Caco-2 (cell line): ENCODE results near the gene XPC. TPM values are rescaled to one million over a fixed set of nuclear protein-coding genes. Genes with fewer than 3 reads are reported as not detected.

Source experiments
- BruUV-seq: library from RNA; stranded (reverse); fragments of 400-500 nt; replicated peaks from 2 replicates; lab custom pipeline; 2021; lab: Mats Ljungman, UMichigan
- CTCF ChIA-PET: fragments of 300-600 bp; sonication (Branson Sonifier 250); formaldehyde crosslinking; loops from one replicate; lab custom pipeline; 2022; ENCODE audit warnings: antibody characterized with exemption; lab: Charles Lee
- POLR2A ChIA-PET: fragments of 300-600 bp; sonication (Branson Sonifier 250); formaldehyde crosslinking; loops from one replicate; lab custom pipeline; 2022; ENCODE audit warnings: antibody characterized with exemption; lab: Charles Lee
- DNase-seq, 2 experiments: peaks; one replicate each; pipeline versions ENCODE4 v3.0.0 to v3.0.0-alpha.2; 2020 to 2022
- H3K27me3 ChIP-seq: replicated peaks from 2 replicates; pipeline ENCODE4 v1.6.0; 2011; ENCODE audit warnings: low read length; ENCODE audit not compliant: control insufficient read depth, insufficient read depth
- H3K36me3 ChIP-seq: 2 replicates; pipeline ENCODE4 v1.5.1; 2011; ENCODE audit warnings: low read length; ENCODE audit not compliant: control insufficient read depth, insufficient read depth
- H3K4me1 ChIP-seq: fragments of 250-450 bp; sonication (Bioruptor Pico); 2 replicates; pipeline ENCODE4 v1.5.1; 2020; ENCODE audit warnings: mild to moderate bottlenecking
- H3K4me3 ChIP-seq: 2 replicates; pipeline ENCODE4 v1.5.1; 2011; ENCODE audit warnings: low read depth, mild to moderate bottlenecking, control low read depth, low read length
- H3K9me3 ChIP-seq: fragments of 250-450 bp; sonication (Bioruptor Pico); 2 replicates; pipeline ENCODE4 v1.5.1; 2020; ENCODE audit warnings: mild to moderate bottlenecking, moderate library complexity
- H3K27ac Mint-ChIP-seq: one replicate; pipeline ENCODE4 v1.8.0; 2022; ENCODE audit warnings: mixed read lengths; ENCODE audit not compliant: unreplicated experiment
- H3K27me3 Mint-ChIP-seq: one replicate; pipeline ENCODE4 v1.8.0; 2022; ENCODE audit warnings: mixed read lengths; ENCODE audit not compliant: insufficient read depth, unreplicated experiment
- H3K36me3 Mint-ChIP-seq: one replicate; pipeline ENCODE4 v1.8.0; 2022; ENCODE audit warnings: mild to moderate bottlenecking, mixed read lengths; ENCODE audit not compliant: insufficient read depth, unreplicated experiment
- H3K4me1 Mint-ChIP-seq: one replicate; pipeline ENCODE4 v1.8.0; 2022; ENCODE audit warnings: low read depth, mixed read lengths; ENCODE audit not compliant: unreplicated experiment
- H3K4me3 Mint-ChIP-seq: one replicate; pipeline ENCODE4 v1.8.0; 2022; ENCODE audit warnings: mild to moderate bottlenecking, moderate library complexity, mixed read lengths; ENCODE audit not compliant: unreplicated experiment
- H3K9me3 Mint-ChIP-seq: one replicate; pipeline ENCODE4 v1.8.0; 2022; ENCODE audit warnings: mixed read lengths; ENCODE audit not compliant: unreplicated experiment
- intact Hi-C: fragments of 100-400 bp; cut with micrococcal nuclease; formaldehyde crosslinking; loops from one replicate; pipeline ENCODE4 v1.10.0; 2022; ENCODE audit not compliant: unreplicated experiment
- total RNA-seq: library from RNA; stranded (reverse); gene quantifications from 2 replicates; pipeline ENCODE4 v1.2.3, GENCODE V29; 2022
- TF ChIP-seq, protein P1 (sequence below), 2 experiments: fragments of 200-600 bp in 1 of 2; IDR thresholded peaks; 1 replicate in 1 of 2; 2 replicates in 1 of 2; pipeline versions ENCODE4 v1.5.1 to v1.8.0; 2011 to 2022; ENCODE audit warnings: antibody characterized with exemption in 1 of 2, control low read depth in 1 of 2, inconsistent platforms in 1 of 2, low read depth in 1 of 2, low read length in 1 of 2, mild to moderate bottlenecking in 1 of 2, moderate library complexity in 1 of 2; ENCODE audit not compliant: insufficient read depth in 1 of 2, severe bottlenecking in 1 of 2, unreplicated experiment in 1 of 2

The XPC gene
- total RNA-seq, 1 experiment from 2014 or later, result 31.0 TPM

DNA sequence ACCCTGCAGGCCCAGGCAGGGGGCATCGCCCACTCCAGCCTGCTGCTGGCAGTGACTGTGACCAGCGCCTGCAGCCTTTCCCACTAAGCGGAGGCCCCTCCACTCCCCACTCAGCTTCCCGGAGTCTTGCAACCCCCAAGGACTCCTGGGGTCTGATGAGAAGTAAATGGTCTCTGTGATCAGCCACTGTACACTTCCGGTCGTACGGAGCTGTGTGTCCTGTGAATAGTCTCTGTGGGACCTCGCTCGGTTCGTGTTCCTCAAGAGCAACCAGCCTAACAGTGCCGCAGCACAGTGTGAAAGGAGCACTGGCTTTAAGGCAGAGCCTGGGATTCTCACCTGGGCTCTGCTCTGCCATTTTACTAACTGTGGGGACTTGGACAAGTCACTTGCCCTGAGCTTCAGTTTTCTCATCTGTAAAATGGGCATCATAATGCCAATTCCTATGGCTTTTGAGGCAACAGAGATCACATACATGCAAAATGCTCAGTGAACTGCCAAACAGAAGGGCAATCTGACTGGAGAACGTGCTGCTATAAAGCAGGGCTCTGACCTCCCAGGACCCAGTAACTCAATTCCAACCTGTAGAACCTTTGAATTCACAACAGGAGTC is 26.8 kb downstream of the XPC start:
- Mint-ChIP-seq H3K27me3 (no peaks in the 10 kb centered on the region), H3K27ac (no peak overlapping the region), H3K4me3 (no peak overlapping the region), H3K36me3 (peaks cover 58% of the 10 kb centered on the region), H3K4me1 (no peaks in the 10 kb centered on the region), H3K9me3 (no peaks in the 10 kb centered on the region)
- TF ChIP-seq, protein P1, sequence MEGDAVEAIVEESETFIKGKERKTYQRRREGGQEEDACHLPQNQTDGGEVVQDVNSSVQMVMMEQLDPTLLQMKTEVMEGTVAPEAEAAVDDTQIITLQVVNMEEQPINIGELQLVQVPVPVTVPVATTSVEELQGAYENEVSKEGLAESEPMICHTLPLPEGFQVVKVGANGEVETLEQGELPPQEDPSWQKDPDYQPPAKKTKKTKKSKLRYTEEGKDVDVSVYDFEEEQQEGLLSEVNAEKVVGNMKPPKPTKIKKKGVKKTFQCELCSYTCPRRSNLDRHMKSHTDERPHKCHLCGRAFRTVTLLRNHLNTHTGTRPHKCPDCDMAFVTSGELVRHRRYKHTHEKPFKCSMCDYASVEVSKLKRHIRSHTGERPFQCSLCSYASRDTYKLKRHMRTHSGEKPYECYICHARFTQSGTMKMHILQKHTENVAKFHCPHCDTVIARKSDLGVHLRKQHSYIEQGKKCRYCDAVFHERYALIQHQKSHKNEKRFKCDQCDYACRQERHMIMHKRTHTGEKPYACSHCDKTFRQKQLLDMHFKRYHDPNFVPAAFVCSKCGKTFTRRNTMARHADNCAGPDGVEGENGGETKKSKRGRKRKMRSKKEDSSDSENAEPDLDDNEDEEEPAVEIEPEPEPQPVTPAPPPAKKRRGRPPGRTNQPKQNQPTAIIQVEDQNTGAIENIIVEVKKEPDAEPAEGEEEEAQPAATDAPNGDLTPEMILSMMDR (IDR thresholded peaks at IDR 0.05; ENCODE audit: insufficient read depth in 1 of 2, low read depth in 1 of 2, low read length in 1 of 2, severe bottlenecking in 1 of 2, unreplicated experiment in 1 of 2), result no peak
- no peak for DNase-seq
- Histone ChIP-seq H3K4me3 (no peak overlapping the region), H3K9me3 (no peaks in the 10 kb centered on the region), H3K4me1 (no peaks in the 10 kb centered on the region), H3K27me3 (no peaks in the 10 kb centered on the region), H3K36me3 (peaks cover 2% of the 10 kb centered on the region)
- POLR2A ChIA-PET, result interaction anchor here (0.9 kb wide), 1 partner anchor 27 kb away, joined by 3 read pairs; the partner anchor contains the start of genes LSM3 and XPC
- CTCF ChIA-PET, result no interaction called here
- intact Hi-C loops, result no loop called here
- no TSS peak for BruUV-seq

DNA sequence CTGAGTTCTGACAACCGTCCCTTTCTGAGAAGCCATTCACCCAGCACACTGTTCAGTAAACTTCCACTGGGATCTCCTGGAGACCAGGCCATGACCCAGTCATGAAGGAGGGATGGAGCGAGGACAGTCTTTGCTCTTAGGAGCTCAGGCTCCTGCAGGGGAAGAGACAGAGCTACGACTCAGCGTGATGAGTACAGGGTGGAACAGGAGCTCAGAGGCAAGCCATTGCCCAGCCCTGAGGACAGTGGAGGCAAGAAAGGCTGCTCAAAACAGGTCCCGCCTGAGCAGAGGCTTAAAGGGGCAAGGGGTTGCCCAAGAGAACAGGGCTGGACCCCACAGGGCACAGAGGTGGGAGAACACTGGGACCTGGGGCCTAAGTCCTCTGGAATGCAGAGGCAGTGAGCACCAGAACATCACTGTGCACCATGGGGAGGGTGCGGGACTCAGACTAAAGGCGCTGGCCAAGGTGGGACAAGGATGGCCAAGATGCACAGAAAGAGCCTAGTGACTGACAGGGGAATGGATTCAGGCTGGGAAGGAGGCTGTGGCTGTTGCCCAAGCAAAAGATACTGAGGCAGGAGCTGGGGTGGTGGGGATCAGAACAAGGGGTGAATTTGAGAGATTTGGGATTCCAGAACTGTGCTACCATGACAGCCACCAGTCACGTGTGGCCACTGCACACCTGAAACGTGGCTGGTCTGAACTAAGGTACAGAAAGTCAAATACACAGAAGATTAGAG is 27.7 kb downstream of the XPC start:
- DNase-seq, result no peak
- Histone ChIP-seq H3K9me3 (no peaks in the 10 kb centered on the region), H3K4me1 (no peaks in the 10 kb centered on the region; the same call in 1 of the 2 replicates), H3K4me3 (no peak overlapping the region), H3K36me3 (peaks cover 2% of the 10 kb centered on the region), H3K27me3 (no peaks in the 10 kb centered on the region)
- Mint-ChIP-seq H3K4me3 (no peak overlapping the region), H3K36me3 (peaks cover 57% of the 10 kb centered on the region), H3K4me1 (no peaks in the 10 kb centered on the region), H3K27me3 (no peaks in the 10 kb centered on the region), H3K9me3 (no peaks in the 10 kb centered on the region), H3K27ac (no peak overlapping the region)
- intact Hi-C loops, result no loop called here
- TF ChIP-seq, protein P1 (IDR thresholded peaks at IDR 0.05; ENCODE audit: insufficient read depth in 1 of 2, low read depth in 1 of 2, low read length in 1 of 2, severe bottlenecking in 1 of 2, unreplicated experiment in 1 of 2), result no peak
- ChIA-PET POLR2A (interaction anchor here (1.5 kb wide), 1 partner anchor 28 kb away, joined by 6 read pairs; the partner anchor contains the start of genes LSM3 and XPC), CTCF (interaction anchor here (0.6 kb wide), 1 partner anchor 275 kb away, joined by 3 read pairs; no protein-coding TSS in a partner anchor)
- no TSS peak for BruUV-seq

DNA sequence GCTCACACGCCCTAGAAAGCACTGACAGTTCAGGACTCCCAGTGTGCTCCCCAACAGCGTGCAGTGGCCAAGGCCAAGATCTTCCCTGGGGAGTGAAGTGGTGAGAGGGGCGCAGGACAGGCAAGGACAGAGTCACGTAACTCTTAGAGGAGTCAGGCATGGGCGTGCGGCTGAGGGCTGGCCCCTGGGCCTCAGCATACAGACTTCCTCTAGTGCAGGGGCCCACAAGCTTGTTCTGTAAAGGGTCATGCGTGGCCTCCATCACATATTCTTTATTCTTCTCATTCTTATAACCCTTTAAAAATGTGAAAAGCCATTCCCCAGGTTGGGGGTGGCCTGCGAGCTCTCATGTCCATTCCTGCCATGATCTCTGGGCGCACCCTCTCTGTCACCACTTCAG is 28.3 kb downstream of the XPC start:
- H3K9me3 ChIP-seq, result no peaks in the 10 kb centered on the region
- H3K27me3 ChIP-seq, result no peaks in the 10 kb centered on the region
- Mint-ChIP-seq H3K27ac (no peak overlapping the region), H3K36me3 (peaks cover 55% of the 10 kb centered on the region), H3K4me3 (no peak overlapping the region), H3K4me1 (peaks cover 4% of the 10 kb centered on the region), H3K27me3 (no peaks in the 10 kb centered on the region), H3K9me3 (no peaks in the 10 kb centered on the region)
- peaks cover 2% of the 10 kb centered on the region for H3K36me3 ChIP-seq
- intact Hi-C loops, result no loop called here
- TF ChIP-seq, protein P1 (IDR thresholded peaks at IDR 0.05; ENCODE audit: insufficient read depth in 1 of 2, low read depth in 1 of 2, low read length in 1 of 2, severe bottlenecking in 1 of 2, unreplicated experiment in 1 of 2), result no peak
- ChIA-PET CTCF (interaction anchor here (0.6 kb wide), 1 partner anchor 275 kb away, joined by 3 read pairs; no protein-coding TSS in a partner anchor), POLR2A (interaction anchor here (1.5 kb wide), 1 partner anchor 29 kb away, joined by 6 read pairs; the partner anchor contains the start of genes LSM3 and XPC)
- no peak overlapping the region for H3K4me3 ChIP-seq
- no TSS peak for BruUV-seq
- peaks cover 3% of the 10 kb centered on the region for H3K4me1 ChIP-seq
- DNase-seq, result no peak
